ENCODE measurements around the gene NDUFA12.

The NDUFA12 gene

GRCh38 chr12:94930772-94931171 lies 72.7 kb downstream of the NDUFA12 start:
- DNase-seq = no peak

GRCh38 chr12:94930216-94930654 lies 73.3 kb downstream of the NDUFA12 start:
- no peak for DNase-seq

GRCh38 chr12:94929780-94930179 lies 73.7 kb downstream of the NDUFA12 start:
- no peak for DNase-seq

GRCh38 chr12:94925729-94926128 lies 77.8 kb downstream of the NDUFA12 start:
- no peak for DNase-seq

GRCh38 chr12:94925206-94925605 lies 78.3 kb downstream of the NDUFA12 start:
- DNase-seq = no peak

- no peak for DNase-seq
Observed at GRCh38 chr12:94922561-94922960, 80.9 kb downstream of the NDUFA12 start.

All from kidney glomerular epithelial cell (primary cell).